Right lobe of liver (tissue), 4 donors: ENCODE data around the gene RERE.

Experiments used
- POLR2A ChIP-seq: fragments of 450-650 bp; IDR thresholded peaks from one replicate; pipeline ENCODE4 v1.6.1; 2017; ENCODE audit warnings: antibody characterized with exemption, mild to moderate bottlenecking
- TF ChIP-seq, protein P1 (sequence below), 4 donors: fragments of 200-600 bp in 3 of 4; fragments of 450-650 bp in 1 of 4; IDR thresholded peaks; one replicate each; pipeline versions ENCODE4 v1.5.1 to v1.8.0; 2016 to 2022; ENCODE audit warnings: antibody characterized with exemption in 4 of 4, mild to moderate bottlenecking in 2 of 4
- donor health status: DM: no; HTN: no; CAD: no.
- donor health status: DM: no; HTN: no; CAD: no.
- donor health status: DM: no; HTN: yes; CAD: no.

DNA sequence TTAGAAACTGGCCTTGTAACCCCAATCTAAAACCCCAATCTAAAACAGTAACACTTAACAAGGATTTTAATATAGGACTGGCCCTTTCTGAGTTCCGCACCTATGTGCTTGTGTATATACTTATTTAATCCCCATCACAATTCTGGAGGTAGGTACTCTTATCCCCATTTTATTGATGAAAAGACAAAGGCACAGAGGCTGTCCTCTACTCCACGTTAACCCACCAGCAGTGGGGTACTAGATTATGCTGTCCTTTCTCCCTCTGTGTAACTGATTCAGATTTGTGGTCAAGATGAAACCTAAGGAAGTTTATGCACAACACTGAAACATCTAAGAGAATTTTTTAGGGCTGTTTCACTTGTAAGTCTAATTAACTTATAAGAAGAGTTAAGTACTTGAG lies 175.3 kb downstream of the RERE start:
- no peak for TF ChIP-seq POLR2A
- TF ChIP-seq, protein P1, sequence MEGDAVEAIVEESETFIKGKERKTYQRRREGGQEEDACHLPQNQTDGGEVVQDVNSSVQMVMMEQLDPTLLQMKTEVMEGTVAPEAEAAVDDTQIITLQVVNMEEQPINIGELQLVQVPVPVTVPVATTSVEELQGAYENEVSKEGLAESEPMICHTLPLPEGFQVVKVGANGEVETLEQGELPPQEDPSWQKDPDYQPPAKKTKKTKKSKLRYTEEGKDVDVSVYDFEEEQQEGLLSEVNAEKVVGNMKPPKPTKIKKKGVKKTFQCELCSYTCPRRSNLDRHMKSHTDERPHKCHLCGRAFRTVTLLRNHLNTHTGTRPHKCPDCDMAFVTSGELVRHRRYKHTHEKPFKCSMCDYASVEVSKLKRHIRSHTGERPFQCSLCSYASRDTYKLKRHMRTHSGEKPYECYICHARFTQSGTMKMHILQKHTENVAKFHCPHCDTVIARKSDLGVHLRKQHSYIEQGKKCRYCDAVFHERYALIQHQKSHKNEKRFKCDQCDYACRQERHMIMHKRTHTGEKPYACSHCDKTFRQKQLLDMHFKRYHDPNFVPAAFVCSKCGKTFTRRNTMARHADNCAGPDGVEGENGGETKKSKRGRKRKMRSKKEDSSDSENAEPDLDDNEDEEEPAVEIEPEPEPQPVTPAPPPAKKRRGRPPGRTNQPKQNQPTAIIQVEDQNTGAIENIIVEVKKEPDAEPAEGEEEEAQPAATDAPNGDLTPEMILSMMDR (IDR thresholded peaks at IDR 0.05), result no peak
